H1 (cell line): ENCODE results near the gene TSKU. TPM values are rescaled to one million over a fixed set of nuclear protein-coding genes. Genes with fewer than 3 reads are reported as not detected.

ENCODE experiments used
- BRCA1 ChIP-seq: IDR thresholded peaks from 2 replicates; pipeline ENCODE4 v1.6.1; 2012; ENCODE audit warnings: low read depth, low read length, improper control_type of control experiment
- CREB1 ChIP-seq: IDR thresholded peaks from 2 replicates; pipeline ENCODE4 v1.6.1; 2012; ENCODE audit warnings: inconsistent platforms
- GABPA ChIP-seq: IDR thresholded peaks from 2 replicates; pipeline ENCODE4 v1.6.1; 2011; ENCODE audit warnings: mild to moderate bottlenecking, low read length, moderate library complexity, borderline replicate concordance; ENCODE audit not compliant: insufficient read depth
- NANOG ChIP-seq: IDR thresholded peaks from 2 replicates; pipeline ENCODE4 v1.6.1; 2011; ENCODE audit warnings: low read length, low read depth, mild to moderate bottlenecking, inconsistent platforms; ENCODE audit not compliant: insufficient read depth, poor library complexity, severe bottlenecking
- POLR2AphosphoS5 ChIP-seq: IDR thresholded peaks from 2 replicates; pipeline ENCODE4 v1.6.1; 2011; ENCODE audit warnings: low read depth, low read length
- SRF ChIP-seq: IDR thresholded peaks from 2 replicates; pipeline ENCODE4 v1.6.1; 2011; ENCODE audit warnings: mild to moderate bottlenecking, low read depth, low read length, moderate library complexity
- TAF7 ChIP-seq: optimal IDR thresholded peaks from 2 replicates; pipeline ENCODE3; 2011; ENCODE audit warnings: low read depth, mild to moderate bottlenecking, inconsistent platforms, low read length, moderate library complexity, borderline replicate concordance
- TEAD4 ChIP-seq: IDR thresholded peaks from 2 replicates; pipeline ENCODE4 v1.6.1; 2012; ENCODE audit warnings: low read depth, low read length, inconsistent platforms, mixed read lengths
- polyA plus RNA-seq, 7 experiments: library from polyadenylated mRNA; depleted of rRNA in 3 of 7; stranded (reverse) in 5 of 7; unstranded in 2 of 7; fragments of >200 nt in 5 of 7; fragments of 200-250 nt in 2 of 7; gene quantifications; 1 replicate in 5 of 7; 2 replicates in 1 of 7; 4 replicates in 1 of 7; pipeline versions ENCODE4 v1.2.1 to v1.2.3, GENCODE V29; 2011 to 2013; ENCODE audit warnings: missing spikeins in 2 of 7, mixed read lengths in 2 of 7
- total RNA-seq: library from RNA; stranded (reverse); fragmentation: NEBNext Ultra II Directional; extraction: Animal tissue kit (Norgen Biotek cat#: 25700); gene quantifications from 2 replicates; pipeline ENCODE4 v1.2.1, GENCODE V29; 2021

Gene TSKU
- total and polyA plus RNA-seq, 2 of the 8 experiments (the other 6 are each of a cell fraction or from before 2014, with no cell fraction given) = 22.8 to 28.4 TPM

DNA sequence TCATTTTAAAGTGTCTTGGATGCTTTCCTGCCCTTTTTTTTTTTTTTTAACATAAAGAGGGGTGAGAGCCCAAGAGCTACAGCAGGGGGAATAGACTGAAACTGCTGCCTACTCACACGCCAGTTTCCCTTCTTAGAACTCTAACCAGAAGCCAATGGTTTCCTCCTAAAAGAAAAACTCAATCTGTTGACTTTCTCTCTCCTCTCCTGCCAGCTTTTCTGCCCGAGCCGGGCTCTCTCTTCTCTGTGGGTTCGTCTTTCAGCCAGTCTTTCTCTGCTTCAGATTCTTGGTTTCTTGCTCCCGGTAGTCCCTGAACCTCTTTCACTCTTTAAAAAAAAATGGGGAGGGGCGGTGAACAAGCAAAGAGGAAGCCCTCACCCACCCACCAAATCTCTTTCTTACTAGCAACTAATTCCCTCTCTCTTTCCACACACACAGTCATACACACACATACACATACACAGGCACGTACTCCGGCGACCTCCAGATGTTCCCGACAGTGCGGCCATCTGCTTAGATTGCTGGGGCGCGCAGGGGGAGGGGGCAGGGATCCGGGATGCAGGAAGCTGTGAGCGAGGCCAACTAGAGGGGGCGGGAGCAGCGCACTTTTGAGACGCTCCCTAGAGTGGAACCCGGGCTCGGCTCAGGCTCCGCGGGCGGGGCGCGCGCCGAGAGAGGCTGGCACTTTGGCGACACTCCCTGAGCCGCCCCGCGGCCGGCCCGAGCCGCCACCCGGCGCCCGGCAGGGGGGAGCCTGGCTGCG is 444 bp upstream of the TSKU start (continued):
- peak; percentile 67 for TF ChIP-seq CREB1
- no peak for TF ChIP-seq BRCA1
- TF ChIP-seq POLR2AphosphoS5 = peak; percentile 71; the same call in 1 of the 2 replicates
- TF ChIP-seq GABPA = no peak
- TF ChIP-seq TAF7 = peak; percentile 44
- TF ChIP-seq TEAD4 = peak; percentile 6; the same call in 1 of the 2 replicates
- TF ChIP-seq SRF = no peak
- TF ChIP-seq NANOG = peak; percentile 57
